GM23338 (cell line): ENCODE results near the gene TGFBR3. TPM values are rescaled to one million over a fixed set of nuclear protein-coding genes. Genes with fewer than 3 reads are reported as not detected.

Experiments
- ATAC-seq: fragments of 200-7000 bp; cut with Tn5 transposase; 3 replicates; pipeline ENCODE4 v1.9.1; 2020
- DNase-seq: peaks from one replicate; pipeline ENCODE4 v3.0.0-alpha.2; 2015; ENCODE audit warnings: low spot score
- H2AFZ ChIP-seq: fragments of 200-600 bp; sonication (generic); 2 replicates; pipeline ENCODE4 v1.8.0; 2016; ENCODE audit warnings: antibody characterized with exemption, mild to moderate bottlenecking, moderate library complexity
- H3F3A ChIP-seq: fragments of 200-600 bp; sonication (generic); replicated peaks from 2 replicates; pipeline ENCODE4 v1.8.0; 2017; ENCODE audit warnings: antibody characterized with exemption, mixed run types, low read depth
- H3K27ac ChIP-seq: fragments of 200-600 bp; sonication (generic); 2 replicates; pipeline ENCODE4 v1.6.1; 2016; ENCODE audit warnings: low read depth
- H3K27me3 ChIP-seq: fragments of 200-600 bp; sonication (generic); 2 replicates; pipeline ENCODE4 v1.8.0; 2016; ENCODE audit warnings: mild to moderate bottlenecking, mixed run types, moderate library complexity; ENCODE audit not compliant: insufficient read depth
- H3K36me3 ChIP-seq: fragments of 200-600 bp; sonication (generic); 2 replicates; pipeline ENCODE4 v1.8.0; 2016; ENCODE audit warnings: mild to moderate bottlenecking; ENCODE audit not compliant: insufficient read depth
- H3K4me1 ChIP-seq: fragments of 200-600 bp; sonication (generic); 2 replicates; pipeline ENCODE4 v1.8.0; 2016; ENCODE audit warnings: mild to moderate bottlenecking, moderate library complexity; ENCODE audit not compliant: insufficient read depth
- H3K4me2 ChIP-seq: fragments of 200-600 bp; sonication (generic); 2 replicates; pipeline ENCODE4 v1.7.1; 2017; ENCODE audit warnings: mixed run types
- H3K4me3 ChIP-seq: fragments of 200-600 bp; sonication (generic); 2 replicates; pipeline ENCODE4 v1.6.1; 2016; ENCODE audit warnings: mixed run types
- H3K79me2 ChIP-seq: fragments of 200-600 bp; sonication (generic); replicated peaks from 2 replicates; pipeline ENCODE4 v1.8.0; 2017; ENCODE audit warnings: mild to moderate bottlenecking; ENCODE audit not compliant: insufficient read depth
- H3K9me2 ChIP-seq: fragments of 200-600 bp; sonication (generic); 2 replicates; pipeline ENCODE4 v1.8.0; 2017; ENCODE audit not compliant: insufficient read depth
- H4K20me1 ChIP-seq: fragments of 200-600 bp; sonication (generic); replicated peaks from 2 replicates; pipeline ENCODE4 v1.8.0; 2017; ENCODE audit warnings: mild to moderate bottlenecking; ENCODE audit not compliant: insufficient read depth
- H3K27ac Mint-ChIP-seq: 2 replicates; pipeline ENCODE4 v1.8.0; 2020; ENCODE audit warnings: inconsistent platforms, mild to moderate bottlenecking, moderate library complexity, mixed read lengths
- H3K27me3 Mint-ChIP-seq: 3 replicates; pipeline ENCODE4 v1.8.0; 2022; ENCODE audit warnings: low read depth, mild to moderate bottlenecking, moderate library complexity, mixed read lengths, inconsistent platforms; ENCODE audit not compliant: insufficient read depth, poor library complexity
- H3K36me3 Mint-ChIP-seq: 3 replicates; pipeline ENCODE4 v1.8.0; 2021; ENCODE audit warnings: low read depth, mild to moderate bottlenecking, inconsistent platforms, moderate library complexity, mixed read lengths
- H3K4me1 Mint-ChIP-seq: 3 replicates; pipeline ENCODE4 v1.8.0; 2020; ENCODE audit warnings: mild to moderate bottlenecking, inconsistent platforms, mixed read lengths
- H3K4me3 Mint-ChIP-seq: 3 replicates; pipeline ENCODE4 v1.8.0; 2021; ENCODE audit warnings: moderate library complexity, mild to moderate bottlenecking, inconsistent platforms, mixed read lengths
- H3K9me3 Mint-ChIP-seq: 3 replicates; pipeline ENCODE4 v1.8.0; 2020; ENCODE audit warnings: moderate library complexity, mild to moderate bottlenecking, inconsistent platforms, mixed read lengths
- EZH2phosphoT487 ChIP-seq: fragments of 200-600 bp; sonication (generic); IDR thresholded peaks from one replicate; pipeline ENCODE4 v1.8.1; 2018; ENCODE audit warnings: antibody characterized with exemption; ENCODE audit not compliant: unreplicated experiment
- JUNB ChIP-seq: IDR thresholded peaks from one replicate; pipeline ENCODE4 v1.6.1; 2016; ENCODE audit warnings: antibody characterized with exemption; ENCODE audit not compliant: unreplicated experiment
- ZNF114 ChIP-seq: fragments of 250-450 bp; sonication (Bioruptor Pico); IDR thresholded peaks from 2 replicates; pipeline ENCODE4 v1.5.0; 2020; ENCODE audit warnings: mild to moderate bottlenecking, moderate library complexity
- polyA plus RNA-seq: library from polyadenylated mRNA; unstranded; fragments of >200 nt; fragmentation: Nextera tagmentation; extraction: Ambion mirVana; gene quantifications from 2 replicates; pipeline ENCODE4 v1.2.1, GENCODE V29; 2016
- total RNA-seq: library from RNA; depleted of rRNA; stranded (reverse); fragments of >200 nt; shearing (Covaris generic); gene quantifications from 2 replicates; pipeline ENCODE4 v1.2.3, GENCODE V29; 2014
- TF ChIP-seq, protein P1 (sequence below): fragments of 250-450 bp; sonication (Bioruptor Pico); IDR thresholded peaks from 2 replicates; pipeline ENCODE4 v1.5.0; 2020; ENCODE audit warnings: mild to moderate bottlenecking, moderate library complexity

The TGFBR3 gene
- total and polyA plus RNA-seq, 2 experiments from 2014 or later: 1.7 to 2.9 TPM

DNA sequence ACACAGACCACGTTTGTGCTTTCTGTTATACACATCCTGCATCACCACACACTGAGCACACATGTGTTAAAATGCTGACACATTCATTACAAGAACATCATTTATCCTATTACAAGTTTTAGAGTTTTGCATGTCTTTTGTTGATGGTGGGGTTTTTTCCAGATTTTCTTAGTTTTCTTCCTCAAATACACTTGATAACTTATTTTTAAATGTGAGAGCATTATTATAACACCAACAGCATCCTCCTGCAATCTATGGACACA lies 67.3 kb downstream of the TGFBR3 start (continued):
- TF ChIP-seq, protein P1, sequence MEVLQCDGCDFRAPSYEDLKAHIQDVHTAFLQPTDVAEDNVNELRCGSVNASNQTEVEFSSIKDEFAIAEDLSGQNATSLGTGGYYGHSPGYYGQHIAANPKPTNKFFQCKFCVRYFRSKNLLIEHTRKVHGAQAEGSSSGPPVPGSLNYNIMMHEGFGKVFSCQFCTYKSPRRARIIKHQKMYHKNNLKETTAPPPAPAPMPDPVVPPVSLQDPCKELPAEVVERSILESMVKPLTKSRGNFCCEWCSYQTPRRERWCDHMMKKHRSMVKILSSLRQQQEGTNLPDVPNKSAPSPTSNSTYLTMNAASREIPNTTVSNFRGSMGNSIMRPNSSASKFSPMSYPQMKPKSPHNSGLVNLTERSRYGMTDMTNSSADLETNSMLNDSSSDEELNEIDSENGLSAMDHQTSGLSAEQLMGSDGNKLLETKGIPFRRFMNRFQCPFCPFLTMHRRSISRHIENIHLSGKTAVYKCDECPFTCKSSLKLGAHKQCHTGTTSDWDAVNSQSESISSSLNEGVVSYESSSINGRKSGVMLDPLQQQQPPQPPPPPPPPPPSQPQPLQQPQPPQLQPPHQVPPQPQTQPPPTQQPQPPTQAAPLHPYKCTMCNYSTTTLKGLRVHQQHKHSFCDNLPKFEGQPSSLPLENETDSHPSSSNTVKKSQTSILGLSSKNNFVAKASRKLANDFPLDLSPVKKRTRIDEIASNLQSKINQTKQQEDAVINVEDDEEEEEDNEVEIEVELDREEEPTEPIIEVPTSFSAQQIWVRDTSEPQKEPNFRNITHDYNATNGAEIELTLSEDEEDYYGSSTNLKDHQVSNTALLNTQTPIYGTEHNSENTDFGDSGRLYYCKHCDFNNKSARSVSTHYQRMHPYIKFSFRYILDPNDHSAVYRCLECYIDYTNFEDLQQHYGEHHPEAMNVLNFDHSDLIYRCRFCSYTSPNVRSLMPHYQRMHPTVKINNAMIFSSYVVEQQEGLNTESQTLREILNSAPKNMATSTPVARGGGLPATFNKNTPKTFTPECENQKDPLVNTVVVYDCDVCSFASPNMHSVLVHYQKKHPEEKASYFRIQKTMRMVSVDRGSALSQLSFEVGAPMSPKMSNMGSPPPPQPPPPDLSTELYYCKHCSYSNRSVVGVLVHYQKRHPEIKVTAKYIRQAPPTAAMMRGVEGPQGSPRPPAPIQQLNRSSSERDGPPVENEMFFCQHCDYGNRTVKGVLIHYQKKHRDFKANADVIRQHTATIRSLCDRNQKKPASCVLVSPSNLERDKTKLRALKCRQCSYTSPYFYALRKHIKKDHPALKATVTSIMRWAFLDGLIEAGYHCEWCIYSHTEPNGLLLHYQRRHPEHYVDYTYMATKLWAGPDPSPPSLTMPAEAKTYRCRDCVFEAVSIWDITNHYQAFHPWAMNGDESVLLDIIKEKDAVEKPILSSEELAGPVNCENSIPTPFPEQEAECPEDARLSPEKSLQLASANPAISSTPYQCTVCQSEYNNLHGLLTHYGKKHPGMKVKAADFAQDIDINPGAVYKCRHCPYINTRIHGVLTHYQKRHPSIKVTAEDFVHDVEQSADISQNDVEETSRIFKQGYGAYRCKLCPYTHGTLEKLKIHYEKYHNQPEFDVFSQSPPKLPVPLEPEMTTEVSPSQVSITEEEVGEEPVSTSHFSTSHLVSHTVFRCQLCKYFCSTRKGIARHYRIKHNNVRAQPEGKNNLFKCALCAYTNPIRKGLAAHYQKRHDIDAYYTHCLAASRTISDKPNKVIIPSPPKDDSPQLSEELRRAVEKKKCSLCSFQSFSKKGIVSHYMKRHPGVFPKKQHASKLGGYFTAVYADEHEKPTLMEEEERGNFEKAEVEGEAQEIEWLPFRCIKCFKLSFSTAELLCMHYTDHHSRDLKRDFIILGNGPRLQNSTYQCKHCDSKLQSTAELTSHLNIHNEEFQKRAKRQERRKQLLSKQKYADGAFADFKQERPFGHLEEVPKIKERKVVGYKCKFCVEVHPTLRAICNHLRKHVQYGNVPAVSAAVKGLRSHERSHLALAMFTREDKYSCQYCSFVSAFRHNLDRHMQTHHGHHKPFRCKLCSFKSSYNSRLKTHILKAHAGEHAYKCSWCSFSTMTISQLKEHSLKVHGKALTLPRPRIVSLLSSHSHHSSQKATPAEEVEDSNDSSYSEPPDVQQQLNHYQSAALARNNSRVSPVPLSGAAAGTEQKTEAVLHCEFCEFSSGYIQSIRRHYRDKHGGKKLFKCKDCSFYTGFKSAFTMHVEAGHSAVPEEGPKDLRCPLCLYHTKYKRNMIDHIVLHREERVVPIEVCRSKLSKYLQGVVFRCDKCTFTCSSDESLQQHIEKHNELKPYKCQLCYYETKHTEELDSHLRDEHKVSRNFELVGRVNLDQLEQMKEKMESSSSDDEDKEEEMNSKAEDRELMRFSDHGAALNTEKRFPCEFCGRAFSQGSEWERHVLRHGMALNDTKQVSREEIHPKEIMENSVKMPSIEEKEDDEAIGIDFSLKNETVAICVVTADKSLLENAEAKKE (CRISPR knock-in tag): no peak

DNA sequence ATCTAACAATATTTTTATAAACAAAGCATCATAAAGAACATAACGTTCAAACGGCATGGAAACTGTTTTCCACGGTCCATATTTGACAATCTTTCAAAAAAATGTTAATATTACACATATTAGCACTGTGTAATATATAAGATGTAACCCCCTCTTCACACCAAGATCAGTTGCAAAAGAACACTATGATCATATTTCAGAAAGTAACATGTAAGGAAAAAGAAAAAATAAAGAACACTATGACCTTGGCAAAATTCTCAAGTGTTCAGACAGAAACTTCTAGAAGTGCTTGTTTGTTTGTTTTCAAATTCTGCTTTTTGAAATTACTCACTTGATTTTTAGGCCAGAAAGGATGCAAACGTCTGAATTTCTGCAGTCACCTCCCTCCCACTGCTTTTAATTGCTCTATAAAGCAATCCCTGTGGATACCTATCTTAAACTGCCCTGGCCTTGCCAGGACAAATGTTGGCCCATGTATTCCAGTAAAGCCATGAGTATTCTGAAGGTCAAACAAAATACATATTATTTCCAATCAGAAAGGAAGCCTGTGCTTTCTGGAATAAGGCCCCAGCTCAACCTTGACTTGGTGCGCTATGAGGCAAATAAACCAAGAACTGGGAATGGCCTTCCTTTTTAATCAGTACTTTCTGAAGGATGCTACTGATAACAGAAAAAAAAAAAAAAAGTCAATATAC lies 68.6 kb downstream of the TGFBR3 start:
- no peak for ATAC-seq

DNA sequence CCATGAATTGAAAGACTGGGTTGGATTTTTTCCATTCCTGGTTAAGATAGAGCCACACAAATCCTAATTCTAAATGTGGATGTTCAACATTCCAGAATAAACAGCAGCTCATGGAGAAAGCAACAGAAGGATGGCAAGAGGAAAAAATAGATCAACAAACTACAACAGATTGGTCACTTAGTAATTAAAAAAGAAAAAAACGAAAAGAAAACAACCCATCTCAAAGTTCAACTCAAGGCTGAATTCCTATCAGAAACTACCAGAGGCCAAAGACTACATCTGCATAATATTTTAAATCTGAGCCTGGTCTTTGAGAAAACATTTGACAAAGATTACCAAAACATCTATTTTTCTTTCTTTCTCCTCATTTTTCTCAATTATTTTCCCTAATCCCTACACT lies 69.9 kb downstream of the TGFBR3 start:
- H3K4me3 ChIP-seq: no peak overlapping the region
- no peak overlapping the region for H3K27ac ChIP-seq
- H3K9me2 ChIP-seq: peaks cover 4% of the 10 kb centered on the region; the same call in 1 of the 2 replicates
- no peak overlapping the region for H2AFZ ChIP-seq
- no peaks in the 10 kb centered on the region for H3K79me2 ChIP-seq
- H3K27me3 Mint-ChIP-seq: no peaks in the 10 kb centered on the region
- H3K27me3 ChIP-seq: no peaks in the 10 kb centered on the region
- TF ChIP-seq JUNB (no peak), EZH2phosphoT487 (no peak)
- no peak for ATAC-seq
- no peak overlapping the region for H3K27ac Mint-ChIP-seq
- H3F3A ChIP-seq: no peaks in the 10 kb centered on the region
- H3K9me3 Mint-ChIP-seq: no peaks in the 10 kb centered on the region
- H3K36me3 Mint-ChIP-seq: no peaks in the 10 kb centered on the region
- peaks cover 25% of the 10 kb centered on the region; the same call in 2 of the 3 replicates for H3K4me1 Mint-ChIP-seq
- DNase-seq: no peak
- no peak overlapping the region for H3K4me3 Mint-ChIP-seq
- no peak overlapping the region for H3K4me2 ChIP-seq
- no peaks in the 10 kb centered on the region for H4K20me1 ChIP-seq
- no peaks in the 10 kb centered on the region for H3K36me3 ChIP-seq
- H3K4me1 ChIP-seq: peaks cover 5% of the 10 kb centered on the region; the same call in 1 of the 2 replicates

More for the DNA sequence above, 68.6 kb downstream of the TGFBR3 start:
- no peak for DNase-seq
- no peaks in the 10 kb centered on the region for H3K79me2 ChIP-seq
- no peaks in the 10 kb centered on the region for H3K36me3 Mint-ChIP-seq
- H2AFZ ChIP-seq: no peak overlapping the region
- peaks cover 4% of the 10 kb centered on the region; the same call in 1 of the 2 replicates for H3K9me2 ChIP-seq
- H3K27me3 ChIP-seq: no peaks in the 10 kb centered on the region
- H3K4me3 Mint-ChIP-seq: no peak overlapping the region
- no peaks in the 10 kb centered on the region for H3K9me3 Mint-ChIP-seq
- H3K4me2 ChIP-seq: no peak overlapping the region
- peaks cover 5% of the 10 kb centered on the region; the same call in 1 of the 2 replicates for H3K4me1 ChIP-seq
- peak overlapping the region; percentile 13; the same call in 1 of the 2 replicates for H3K27ac Mint-ChIP-seq
- H3K4me3 ChIP-seq: no peak overlapping the region
- H3K36me3 ChIP-seq: no peaks in the 10 kb centered on the region
- no peaks in the 10 kb centered on the region for H4K20me1 ChIP-seq
- H3K27ac ChIP-seq: no peak overlapping the region
- H3K4me1 Mint-ChIP-seq: peaks cover 16% of the 10 kb centered on the region; the same call in 2 of the 3 replicates
- H3F3A ChIP-seq: no peaks in the 10 kb centered on the region
- no peaks in the 10 kb centered on the region for H3K27me3 Mint-ChIP-seq
- TF ChIP-seq ZNF114 (CRISPR knock-in tag) (no peak), EZH2phosphoT487 (no peak)
